HG02970 (cell line): ENCODE data around the gene GASK1A.

ENCODE experiments used
- ATAC-seq: cut with Tn5 transposase; IDR thresholded peaks from one replicate; pipeline ENCODE4 v1.9.1; 2021; ENCODE audit warnings: mild to moderate bottlenecking, moderate library complexity, moderate number of reproducible peaks; ENCODE audit not compliant: unreplicated experiment, low FRiP score

The GASK1A gene

DNA sequence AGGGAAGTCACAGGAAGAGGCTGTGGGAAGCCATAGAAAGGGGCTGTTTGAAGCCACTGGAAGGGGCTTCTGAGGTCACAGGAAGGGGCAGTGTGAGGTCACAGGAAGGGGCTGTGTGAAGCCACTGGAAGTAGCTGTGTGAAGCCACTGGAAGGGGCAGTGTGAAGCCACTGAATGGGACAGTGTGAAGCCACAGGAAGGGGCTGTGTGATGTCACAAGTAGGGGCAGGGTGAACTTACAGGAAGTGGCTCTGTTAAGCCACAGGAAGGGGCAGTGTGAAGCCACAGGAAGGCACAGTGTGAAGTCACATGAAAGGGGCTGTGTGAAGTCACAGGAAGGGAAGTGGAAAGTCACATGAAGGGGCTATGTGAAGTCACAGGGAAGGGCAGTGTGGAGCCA lies 33.1 kb downstream of the GASK1A start:
- no peak for ATAC-seq

DNA sequence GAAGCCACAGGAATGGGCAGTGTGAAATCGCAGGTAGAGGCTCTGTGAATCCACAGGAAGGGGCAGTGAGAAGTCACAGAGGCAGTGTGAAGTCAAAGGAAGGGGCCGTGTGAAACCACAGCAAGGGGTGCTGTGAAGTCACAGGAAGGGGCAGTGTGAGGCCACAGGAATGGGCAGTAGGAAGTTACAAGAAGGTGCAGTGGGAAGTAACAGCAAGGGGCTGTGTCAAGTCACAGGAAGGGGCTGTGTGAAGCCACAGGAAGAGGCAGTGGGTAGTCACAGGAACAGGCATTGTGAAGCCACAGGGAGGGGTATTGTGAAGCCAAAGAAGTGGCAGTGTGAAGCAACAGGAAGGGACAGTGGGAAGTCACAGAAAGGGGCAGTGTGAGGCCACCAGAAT lies 34.1 kb downstream of the GASK1A start:
- no peak for ATAC-seq

- no peak for ATAC-seq
Measured at GRCh38 chr3:43013743-43014155, 34.6 kb downstream of the GASK1A start.

GRCh38 chr3:43014241-43014640 lies 35.1 kb downstream of the GASK1A start:
- no peak for ATAC-seq

DNA sequence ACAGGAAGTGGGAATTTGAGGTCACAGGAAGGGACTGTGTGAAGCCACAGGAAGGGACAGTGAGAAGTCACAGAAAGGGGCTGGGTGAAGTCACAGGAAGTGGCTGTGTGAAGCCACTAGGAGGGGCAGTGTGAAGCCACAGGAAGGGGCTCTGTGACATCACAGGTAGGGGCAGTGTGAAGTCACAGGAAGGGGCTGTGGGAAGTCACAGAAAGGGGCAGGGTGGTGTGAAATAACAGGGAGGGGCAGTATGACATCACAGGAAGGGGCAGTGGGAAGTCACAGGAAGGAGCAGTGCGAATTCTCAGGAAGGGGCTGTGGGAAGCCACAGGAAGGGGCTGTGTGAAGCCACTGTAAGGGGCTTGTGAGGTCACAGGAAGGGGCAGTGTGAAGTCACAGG lies 35.8 kb downstream of the GASK1A start:
- ATAC-seq, result no peak

DNA sequence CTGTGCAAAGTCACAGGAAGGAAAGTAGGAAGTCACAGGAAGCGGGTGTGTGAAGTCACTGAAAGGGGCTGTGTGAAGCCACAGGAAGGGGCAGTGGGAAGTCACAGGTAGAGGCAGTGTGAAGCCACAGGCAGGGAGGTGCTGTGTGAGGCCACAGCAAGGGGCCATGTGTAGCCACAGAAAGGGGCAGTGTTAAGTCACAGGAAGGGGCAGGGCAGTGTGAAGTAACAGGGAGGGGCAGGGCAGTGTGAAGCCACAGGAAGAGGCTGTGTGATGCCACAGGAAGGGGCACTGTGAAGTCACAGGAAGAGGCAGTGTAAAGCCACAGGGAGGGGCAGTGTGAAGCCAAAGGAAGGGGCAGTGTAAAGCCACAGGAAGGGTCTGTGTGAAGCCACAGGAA lies 36.5 kb downstream of the GASK1A start:
- no peak for ATAC-seq

DNA sequence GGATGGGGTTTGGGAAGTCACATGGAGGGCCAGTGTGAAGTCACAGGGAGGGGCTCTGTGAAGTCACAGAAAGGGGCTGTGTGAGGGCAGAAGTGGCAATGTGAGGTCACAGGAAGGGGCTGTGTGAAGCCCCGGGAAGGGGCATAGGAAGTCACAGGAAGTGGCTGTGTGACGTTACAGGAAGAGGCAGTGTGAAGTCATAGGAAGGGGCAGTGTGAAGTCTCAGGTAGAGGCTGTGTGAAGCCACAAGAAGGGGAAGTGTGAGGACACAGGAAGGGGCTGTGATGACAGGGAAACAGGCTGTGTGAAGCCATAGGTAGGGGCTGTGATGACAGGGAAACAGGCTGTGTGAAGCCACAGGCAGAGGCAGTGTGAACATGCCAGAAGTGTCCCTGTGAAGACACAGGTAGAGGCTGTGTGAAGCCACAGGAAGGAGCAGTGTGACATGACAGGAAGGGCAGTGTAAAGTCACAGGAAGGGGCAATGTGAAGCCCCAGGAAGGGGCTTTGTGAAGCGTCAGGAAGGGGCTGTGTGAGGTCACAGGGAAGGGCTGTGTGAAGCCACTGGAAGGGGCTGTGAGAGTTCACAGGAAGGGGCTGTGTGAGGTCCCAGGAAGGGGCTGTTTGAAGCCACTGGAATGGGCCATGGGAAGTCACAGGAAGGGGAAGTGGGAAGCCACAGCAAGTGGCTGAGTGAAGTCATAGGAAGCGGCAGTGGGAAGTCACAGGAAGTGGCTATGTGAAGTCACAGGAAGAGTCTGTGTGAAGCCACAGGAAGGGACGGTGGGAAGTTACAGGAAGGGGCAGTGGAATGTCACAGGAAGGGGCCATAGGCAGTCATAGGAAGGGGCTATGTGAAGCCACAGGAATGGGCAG lies 37.1 kb downstream of the GASK1A start:
- no peak for ATAC-seq

DNA sequence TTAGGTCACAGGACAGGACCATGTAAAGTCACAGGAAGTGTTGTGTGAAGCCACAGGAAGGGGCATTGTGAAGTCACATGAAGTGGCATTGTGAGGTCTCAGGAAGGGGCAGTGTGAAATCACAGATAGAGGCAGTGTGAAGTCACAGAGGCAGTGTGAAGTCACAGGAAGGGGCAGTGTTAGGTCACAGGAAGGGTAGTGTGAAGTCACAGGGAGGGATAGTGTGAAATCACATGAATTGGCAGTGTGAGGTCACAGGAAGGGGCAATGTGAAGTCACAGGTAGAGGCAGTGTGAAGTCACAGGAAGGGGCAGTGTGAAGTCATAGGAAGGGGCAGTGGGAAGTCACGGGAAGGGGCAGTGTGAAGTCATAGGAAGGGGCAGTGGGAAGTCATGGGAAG lies 37.9 kb downstream of the GASK1A start:
- no peak for ATAC-seq

- no peak for ATAC-seq
Measured at GRCh38 chr3:43017593-43018195, 38.6 kb downstream of the GASK1A start.

GRCh38 chr3:43018246-43018645 lies 39.1 kb downstream of the GASK1A start:
- ATAC-seq, result no peak

DNA sequence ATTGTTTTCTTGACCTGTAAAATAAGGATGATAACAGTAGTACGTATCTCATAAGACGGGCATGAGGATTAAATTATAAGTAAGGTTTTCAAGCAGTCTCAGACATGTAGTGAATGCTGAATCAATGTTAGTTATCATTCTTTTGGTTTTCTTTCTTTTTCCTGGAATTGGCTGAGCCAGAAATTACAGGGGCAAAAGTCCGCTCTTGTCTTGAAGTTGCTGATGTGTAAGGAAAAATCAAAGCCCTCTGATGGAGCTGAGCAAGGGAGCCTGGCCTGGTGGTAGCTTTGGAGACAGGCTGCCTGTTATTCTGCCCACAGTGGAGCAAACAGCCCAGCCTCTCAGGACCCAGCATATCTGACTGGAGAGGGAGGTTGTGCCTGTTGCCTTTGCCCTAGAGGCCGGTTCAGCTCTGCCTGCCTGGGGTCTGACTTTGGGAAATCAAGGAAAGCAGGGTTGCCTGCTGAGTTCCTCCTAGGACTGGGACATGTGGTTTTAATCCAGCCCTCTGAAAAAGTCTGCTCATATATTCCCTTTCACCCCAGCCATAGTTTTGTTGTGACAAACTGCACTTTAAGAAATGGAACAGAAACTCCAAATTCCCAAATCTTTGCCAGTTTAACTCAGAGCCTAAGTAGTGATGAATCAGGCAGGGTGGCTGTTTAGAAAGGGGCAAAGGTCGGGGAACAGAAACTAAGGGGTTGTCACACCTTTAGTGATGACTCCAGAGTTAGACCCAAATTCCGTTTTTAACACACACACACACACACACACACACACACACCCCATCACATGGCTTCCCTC lies 40.1 kb downstream of the GASK1A start:
- no peak for ATAC-seq

DNA sequence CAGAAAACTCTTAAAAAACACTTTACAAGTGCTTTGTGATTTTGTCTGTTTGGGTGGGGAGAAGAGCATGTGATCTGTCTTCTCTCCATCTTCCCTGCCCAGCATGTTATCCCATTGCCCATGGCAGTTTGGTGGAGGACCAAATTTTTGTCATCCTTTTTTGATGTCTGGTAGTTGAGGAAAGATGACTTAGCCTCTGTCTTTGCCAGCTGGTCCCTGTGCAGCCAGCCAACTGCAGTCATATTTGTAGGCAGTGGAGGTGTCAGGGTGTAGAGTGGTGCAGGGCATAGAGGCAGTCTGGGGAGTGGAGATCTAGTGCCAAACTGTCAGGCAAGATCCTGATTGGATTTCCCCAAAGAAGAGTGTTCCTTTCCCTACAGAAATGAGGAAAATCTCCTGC lies 40.7 kb downstream of the GASK1A start:
- no peak for ATAC-seq

GRCh38 chr3:43021186-43021585 lies 42.1 kb downstream of the GASK1A start:
- no peak for ATAC-seq

DNA sequence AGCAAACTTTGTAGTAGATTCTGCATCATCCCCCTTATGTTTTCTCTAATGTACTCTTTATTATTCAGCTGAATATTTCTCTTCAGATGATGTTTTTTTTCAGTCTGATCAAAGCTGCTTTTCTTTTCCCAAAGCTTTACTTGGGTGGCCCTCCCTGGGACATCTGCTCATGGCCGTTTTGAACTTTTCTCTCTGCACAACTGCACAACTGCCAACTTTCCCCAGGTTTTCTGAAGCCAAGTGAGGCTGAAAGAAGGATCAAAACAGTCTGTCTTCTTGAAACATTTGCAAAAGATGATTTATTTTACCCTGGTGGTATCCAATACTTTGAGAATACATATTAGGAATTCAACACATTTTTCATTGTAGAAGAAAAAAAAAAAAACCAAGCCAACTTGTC lies 43.0 kb downstream of the GASK1A start:
- ATAC-seq, result no peak

- ATAC-seq, result no peak
Measured at GRCh38 chr3:43023066-43023465, 44.0 kb downstream of the GASK1A start.

- ATAC-seq, result no peak
Measured at GRCh38 chr3:43023746-43024145, 44.6 kb downstream of the GASK1A start.

- no peak for ATAC-seq
Measured at GRCh38 chr3:43024181-43024885, 45.2 kb downstream of the GASK1A start.

- ATAC-seq, result no peak
Measured at GRCh38 chr3:43025423-43025822, 46.3 kb downstream of the GASK1A start.

- ATAC-seq, result no peak
Measured at GRCh38 chr3:43028001-43028400, 48.9 kb downstream of the GASK1A start.

GRCh38 chr3:43028678-43029490 lies 49.8 kb downstream of the GASK1A start:
- no peak for ATAC-seq
